ENCODE data around the gene MRPL27.

MRPL27 gene

DNA sequence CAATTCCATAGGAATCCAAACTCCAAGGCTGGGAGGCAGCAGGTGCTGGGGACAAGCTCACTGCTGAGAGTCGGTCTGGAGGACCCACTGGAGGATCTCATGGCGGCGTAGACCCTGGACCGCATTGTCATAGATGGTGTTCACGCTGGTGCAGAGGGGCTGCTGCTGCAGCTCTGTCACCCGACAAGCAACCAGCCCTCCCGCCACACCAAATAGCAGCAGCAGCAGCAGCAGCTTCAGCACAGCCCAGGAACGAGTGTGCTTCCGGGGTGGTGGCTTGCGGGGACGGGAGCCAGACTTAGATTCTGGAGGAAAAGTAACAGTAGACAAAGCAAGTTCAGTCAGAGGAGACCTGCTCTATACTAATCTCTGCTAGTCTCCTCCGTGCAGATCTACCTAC is 9.9 kb upstream of the MRPL27 start:
- no peak for DNase-seq

- DNase-seq = no peak
Measured at GRCh38 chr17:50381920-50382319, 8.9 kb upstream of the MRPL27 start.

GRCh38 chr17:50381260-50381815 is 8.4 kb upstream of the MRPL27 start:
- DNase-seq = no peak

GRCh38 chr17:50380369-50381259 is 7.6 kb upstream of the MRPL27 start:
- DNase-seq = no peak

- no peak for DNase-seq
Measured at GRCh38 chr17:50379351-50380132, 6.6 kb upstream of the MRPL27 start.

GRCh38 chr17:50375858-50376538 is 3.0 kb upstream of the MRPL27 start:
- no peak for DNase-seq

DNA sequence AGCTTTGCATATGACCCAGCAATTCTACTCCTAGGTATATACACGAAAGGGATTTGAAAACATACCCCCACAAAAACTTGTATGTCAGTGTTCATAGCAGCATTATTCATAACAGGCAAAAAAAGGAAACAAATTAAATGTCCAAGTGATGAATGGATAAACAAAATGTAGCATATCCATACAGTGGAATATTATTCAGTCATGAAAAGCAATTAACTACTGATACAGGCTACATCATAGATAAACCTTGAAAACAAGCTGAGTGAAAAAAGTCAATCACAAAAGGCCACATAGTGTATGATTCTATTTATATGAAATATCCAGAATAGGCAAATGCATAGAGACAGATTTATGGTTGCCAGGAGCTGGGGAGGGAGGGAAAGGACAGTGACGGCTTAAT is 721 bp upstream of the MRPL27 start:
- DNase-seq = no peak

DNA sequence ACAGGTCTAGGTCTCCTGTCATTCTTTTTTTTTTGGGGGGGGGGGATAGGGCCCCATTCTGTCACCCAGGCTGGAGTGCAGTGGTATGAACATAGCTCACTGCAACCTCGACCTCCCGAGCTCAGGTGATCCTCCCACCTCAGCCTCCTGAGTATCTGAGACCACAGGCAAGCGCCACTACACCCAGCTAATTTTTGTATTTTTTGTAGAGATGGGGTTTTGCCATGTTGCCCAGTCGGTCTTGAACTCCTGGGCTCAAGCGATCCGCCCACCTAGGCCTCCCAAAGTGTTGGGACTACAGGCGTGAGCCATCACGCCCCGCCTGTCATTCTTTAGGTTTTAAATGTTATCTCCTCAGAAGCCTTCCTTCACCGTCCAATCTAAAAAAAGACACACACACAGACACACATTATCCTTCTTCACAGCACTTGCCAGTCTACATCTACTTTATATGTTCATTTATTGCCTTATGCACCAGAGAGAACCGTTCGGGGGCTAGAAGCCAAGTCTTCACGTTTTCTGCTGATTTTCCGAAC is 694 bp downstream of the MRPL27 start:
- DNase-seq = no peak

- no peak for DNase-seq
Measured at GRCh38 chr17:50371526-50371925, 1.5 kb downstream of the MRPL27 start.

DNA sequence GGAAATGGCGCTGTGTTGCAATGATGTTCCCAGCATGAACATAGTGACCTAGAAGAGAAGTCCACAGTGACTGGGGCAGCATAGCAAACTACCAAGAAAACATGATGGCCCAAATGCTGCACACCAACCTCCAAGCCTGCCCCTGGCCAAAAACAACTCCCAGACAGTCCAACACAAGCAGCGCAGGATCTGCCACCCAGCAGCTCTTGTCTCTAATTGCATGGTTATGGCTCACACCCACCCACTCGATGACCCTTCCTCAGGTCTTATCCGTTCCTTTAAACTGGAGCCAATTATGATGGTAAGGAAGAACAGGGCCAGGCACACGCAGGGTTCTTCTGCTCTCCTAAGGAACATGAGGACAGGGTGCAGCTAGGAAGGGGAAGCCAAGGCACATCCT is 2.9 kb downstream of the MRPL27 start:
- DNase-seq = no peak

DNA sequence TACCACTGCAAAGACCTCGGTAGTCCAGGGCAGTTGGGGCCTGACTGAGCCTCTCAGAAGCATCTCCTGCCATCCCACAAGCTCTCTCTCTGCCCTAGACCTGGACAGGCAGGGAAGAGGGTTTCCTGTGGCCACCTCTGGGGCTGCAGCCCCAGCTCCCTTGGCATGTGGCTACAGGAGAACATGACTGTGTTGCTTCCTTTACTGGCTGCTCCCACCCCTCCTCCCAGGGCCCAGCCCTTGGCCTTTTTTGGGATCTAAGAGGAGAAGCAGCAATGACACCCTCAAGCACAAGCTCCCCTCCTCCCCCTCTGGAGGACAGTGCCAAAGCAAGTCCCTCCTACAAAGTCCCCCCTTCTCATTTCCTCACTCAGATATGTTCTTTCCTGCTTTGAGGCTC is 5.6 kb downstream of the MRPL27 start:
- no peak for DNase-seq

- no peak for DNase-seq
Measured at GRCh38 chr17:50365649-50366393, 7.2 kb downstream of the MRPL27 start.

GRCh38 chr17:50365165-50365564 is 7.8 kb downstream of the MRPL27 start:
- DNase-seq = no peak

DNA sequence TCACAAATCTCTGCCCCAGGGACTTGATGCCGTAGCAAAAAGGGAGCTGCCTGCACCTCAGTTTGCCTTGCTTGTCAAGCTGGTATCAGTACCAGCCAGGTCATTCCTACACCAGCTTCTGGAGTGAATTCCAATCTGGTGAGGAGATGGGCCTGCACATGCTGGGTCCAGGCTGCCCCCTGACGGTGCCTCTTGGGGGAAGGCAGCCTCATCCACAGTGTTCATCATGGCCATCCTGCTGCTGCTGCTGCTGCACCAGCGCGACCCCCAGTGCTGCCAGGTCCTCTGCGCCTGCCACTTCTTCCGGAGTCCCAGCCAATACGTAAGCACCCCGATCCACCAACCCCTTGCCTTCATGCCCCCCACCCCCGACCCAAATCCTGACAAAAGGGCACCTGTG is 8.3 kb downstream of the MRPL27 start:
- DNase-seq = no peak

- no peak for DNase-seq
Measured at GRCh38 chr17:50364061-50364458, 8.9 kb downstream of the MRPL27 start.

- no peak for DNase-seq
Measured at GRCh38 chr17:50363217-50364060, 9.5 kb downstream of the MRPL27 start.

GRCh38 chr17:50362661-50363060 is 10.3 kb downstream of the MRPL27 start:
- no peak for DNase-seq

DNA sequence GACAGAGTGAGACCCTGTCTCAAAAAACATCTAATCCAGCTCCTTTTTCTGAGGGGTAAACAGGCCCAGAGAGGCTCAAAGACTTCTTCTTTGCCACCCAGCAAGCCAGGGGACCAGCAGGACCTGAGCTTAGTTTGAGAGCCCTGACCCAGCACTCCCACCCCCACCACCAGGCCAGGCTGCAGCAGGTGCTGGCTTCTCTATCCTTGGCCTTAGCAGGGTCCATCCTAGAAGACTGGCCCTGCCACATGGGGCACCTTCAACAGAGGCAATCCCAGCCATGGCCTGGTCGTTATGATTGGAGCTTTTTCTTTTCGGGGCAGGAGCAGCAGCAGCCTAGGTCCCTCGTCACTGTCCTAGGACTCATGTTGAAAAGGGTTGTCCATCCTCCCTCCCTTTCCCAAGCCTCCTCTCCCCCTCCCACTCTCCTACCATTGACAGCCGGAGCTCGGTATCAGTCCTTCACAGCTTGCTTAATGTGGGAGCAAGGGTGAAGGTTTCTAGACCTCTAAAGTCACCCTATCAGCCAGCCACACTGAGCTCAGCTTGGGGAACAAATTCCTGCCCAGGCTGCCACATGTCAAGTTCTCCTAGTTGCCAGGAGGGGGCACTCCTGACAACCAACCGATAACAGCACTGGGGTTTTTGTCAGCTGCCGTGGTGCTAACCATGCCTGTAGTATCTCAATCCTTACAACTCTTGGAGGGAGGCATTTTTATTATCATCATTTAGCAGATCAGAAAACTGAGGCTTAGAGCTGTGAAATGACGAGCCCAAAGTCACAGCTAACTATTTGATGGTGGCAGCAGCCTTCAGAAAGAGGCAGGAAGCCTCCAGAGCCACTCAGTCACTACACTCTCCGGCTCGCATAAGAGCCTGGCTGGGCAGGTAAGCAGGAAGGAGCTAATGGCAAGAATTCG is 11.2 kb downstream of the MRPL27 start:
- DNase-seq = peak; percentile 66 to 68

DNA sequence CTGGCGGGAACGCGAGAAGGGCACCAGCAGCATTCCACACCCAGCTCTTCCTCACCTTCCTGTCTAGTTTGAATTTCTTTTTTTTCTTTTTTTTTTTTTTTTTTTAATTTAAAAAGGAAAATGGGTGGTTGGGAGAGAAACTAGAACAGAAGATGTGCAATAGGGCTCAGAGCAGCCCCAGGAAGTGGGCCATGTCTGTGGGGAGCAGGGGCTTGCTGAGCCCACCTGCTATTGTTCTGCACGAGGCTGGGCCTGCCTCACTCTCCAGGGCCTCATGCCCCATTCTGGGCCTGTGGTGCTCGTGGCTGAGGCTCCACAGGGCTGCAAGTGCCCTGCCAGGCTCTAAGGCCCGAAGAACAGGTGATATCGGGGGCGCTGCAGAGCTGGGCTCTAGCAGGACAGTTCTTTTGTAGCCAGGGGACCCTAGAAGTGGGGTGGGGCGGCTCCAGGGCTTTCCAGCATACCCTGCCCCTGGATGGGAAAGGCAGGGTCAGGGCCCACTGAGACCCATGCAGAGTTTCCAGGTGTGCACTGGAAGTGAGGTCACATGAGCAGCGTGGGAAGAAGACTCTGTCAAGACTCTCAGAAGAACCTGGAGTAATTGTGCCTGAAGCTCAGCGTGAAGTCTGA is 12.4 kb downstream of the MRPL27 start:
- no peak for DNase-seq

Measured in CD4-positive, alpha-beta T cell treated with Interleukin-1 beta for 1 hour (primary cell).